BLaER1 (cell line): ENCODE data around the gene PHTF2.
A peak's percentile ranks its signal among the peaks of the same experiment; 100 is the strongest.

Experiments used
- H3K27ac ChIP-seq: shearing (Covaris generic); formaldehyde crosslinking; 2 replicates; pipeline ENCODE4 v1.8.1; 2022
- H3K27me3 ChIP-seq: shearing (Covaris generic); formaldehyde crosslinking; 2 replicates; pipeline ENCODE4 v1.8.1; 2022
- H3K36me3 ChIP-seq: shearing (Covaris generic); formaldehyde crosslinking; 2 replicates; pipeline ENCODE4 v1.8.1; 2022
- H3K4me1 ChIP-seq: shearing (Covaris generic); formaldehyde crosslinking; 2 replicates; pipeline ENCODE4 v1.8.1; 2022
- H3K4me2 ChIP-seq: shearing (Covaris generic); formaldehyde crosslinking; 2 replicates; pipeline ENCODE4 v1.8.1; 2022
- H3K4me3 ChIP-seq: shearing (Covaris generic); formaldehyde crosslinking; 2 replicates; pipeline ENCODE4 v1.8.1; 2022
- H3K9ac ChIP-seq: shearing (Covaris generic); formaldehyde crosslinking; 2 replicates; pipeline ENCODE4 v1.8.1; 2022
- H3K9me3 ChIP-seq: shearing (Covaris generic); formaldehyde crosslinking; 2 replicates; pipeline ENCODE4 v1.8.1; 2022
- H4K20me1 ChIP-seq: shearing (Covaris generic); formaldehyde crosslinking; 2 replicates; pipeline ENCODE4 v1.8.1; 2022
- Cebpa-rat ChIP-seq: shearing (Covaris generic); IDR thresholded peaks from 2 replicates; pipeline ENCODE4 v1.8.1; 2022

PHTF2 gene

GRCh38 chr7:77887567-77887966 is 89.0 kb downstream of the PHTF2 start:
- Histone ChIP-seq H3K36me3 (no peaks in the 10 kb centered on the region), H3K9ac (no peak overlapping the region)

GRCh38 chr7:77888998-77889397 is 90.4 kb downstream of the PHTF2 start:
- H3K27ac ChIP-seq: no peak overlapping the region
- H3K27me3 ChIP-seq: no peaks in the 10 kb centered on the region
- no peak overlapping the region for H3K4me2 ChIP-seq
- no peaks in the 10 kb centered on the region for H3K4me1 ChIP-seq
- no peaks in the 10 kb centered on the region for H3K9me3 ChIP-seq
- no peak for TF ChIP-seq Cebpa-rat
- H4K20me1 ChIP-seq: no peaks in the 10 kb centered on the region
- H3K36me3 ChIP-seq: no peaks in the 10 kb centered on the region
- no peak overlapping the region for H3K4me3 ChIP-seq
- no peak overlapping the region for H3K9ac ChIP-seq

More at GRCh38 chr7:77887567-77887966, 89.0 kb downstream of the PHTF2 start:
- Histone ChIP-seq H4K20me1 (no peaks in the 10 kb centered on the region), H3K27ac (no peak overlapping the region), H3K9me3 (no peaks in the 10 kb centered on the region), H3K27me3 (no peaks in the 10 kb centered on the region), H3K4me2 (no peak overlapping the region), H3K4me3 (no peak overlapping the region), H3K4me1 (no peaks in the 10 kb centered on the region)
- TF ChIP-seq Cebpa-rat: no peak

GRCh38 chr7:77893813-77894212 is 95.2 kb downstream of the PHTF2 start:
- Histone ChIP-seq H3K36me3 (no peaks in the 10 kb centered on the region), H3K9ac (no peak overlapping the region), H3K27ac (no peak overlapping the region), H3K4me2 (no peak overlapping the region), H4K20me1 (no peaks in the 10 kb centered on the region), H3K27me3 (no peaks in the 10 kb centered on the region), H3K4me3 (no peak overlapping the region), H3K4me1 (no peaks in the 10 kb centered on the region), H3K9me3 (no peaks in the 10 kb centered on the region)
- TF ChIP-seq Cebpa-rat: no peak

- no peaks in the 10 kb centered on the region for H3K4me1 ChIP-seq
- no peak overlapping the region for H3K4me3 ChIP-seq
- no peaks in the 10 kb centered on the region for H3K9me3 ChIP-seq
- H3K27ac ChIP-seq: no peak overlapping the region
- no peaks in the 10 kb centered on the region for H3K27me3 ChIP-seq
- H3K9ac ChIP-seq: no peak overlapping the region
- H3K4me2 ChIP-seq: no peak overlapping the region
- no peaks in the 10 kb centered on the region for H4K20me1 ChIP-seq
- no peak for TF ChIP-seq Cebpa-rat
- H3K36me3 ChIP-seq: no peaks in the 10 kb centered on the region
These were observed 96.1 kb downstream of the PHTF2 start for GRCh38 chr7:77894574-77895091.

- no peak overlapping the region for H3K4me2 ChIP-seq
- peak; percentile 42; the same call in 1 of the 2 replicates for TF ChIP-seq Cebpa-rat
- no peak overlapping the region for H3K4me3 ChIP-seq
- peaks cover 2% of the 10 kb centered on the region; the same call in 1 of the 2 replicates for H3K36me3 ChIP-seq
- H3K27ac ChIP-seq: no peak overlapping the region
- H4K20me1 ChIP-seq: no peaks in the 10 kb centered on the region
- no peaks in the 10 kb centered on the region for H3K9me3 ChIP-seq
- no peak overlapping the region for H3K9ac ChIP-seq
- no peaks in the 10 kb centered on the region for H3K27me3 ChIP-seq
- no peaks in the 10 kb centered on the region for H3K4me1 ChIP-seq
These were observed 97.3 kb downstream of the PHTF2 start for GRCh38 chr7:77895905-77896304.

- Histone ChIP-seq H4K20me1 (no peaks in the 10 kb centered on the region), H3K4me3 (no peak overlapping the region), H3K27ac (no peak overlapping the region), H3K27me3 (no peaks in the 10 kb centered on the region), H3K9ac (no peak overlapping the region), H3K9me3 (no peaks in the 10 kb centered on the region), H3K4me2 (no peak overlapping the region), H3K36me3 (peaks cover 5% of the 10 kb centered on the region; the same call in 1 of the 2 replicates), H3K4me1 (no peaks in the 10 kb centered on the region)
- no peak for TF ChIP-seq Cebpa-rat
These were observed 98.5 kb downstream of the PHTF2 start for GRCh38 chr7:77897004-77897547.

- Histone ChIP-seq H4K20me1 (no peaks in the 10 kb centered on the region), H3K4me2 (no peak overlapping the region), H3K4me3 (no peak overlapping the region), H3K27ac (no peak overlapping the region), H3K9me3 (no peaks in the 10 kb centered on the region), H3K27me3 (no peaks in the 10 kb centered on the region), H3K36me3 (peaks cover 5% of the 10 kb centered on the region; the same call in 1 of the 2 replicates), H3K9ac (no peak overlapping the region), H3K4me1 (no peaks in the 10 kb centered on the region)
- TF ChIP-seq Cebpa-rat: no peak
These were observed 100.9 kb downstream of the PHTF2 start for GRCh38 chr7:77899516-77899915.

- Histone ChIP-seq H3K9me3 (no peaks in the 10 kb centered on the region), H3K36me3 (peaks cover 5% of the 10 kb centered on the region; the same call in 1 of the 2 replicates), H3K4me2 (no peak overlapping the region), H3K4me3 (no peak overlapping the region), H3K27ac (no peak overlapping the region), H3K27me3 (no peaks in the 10 kb centered on the region), H4K20me1 (no peaks in the 10 kb centered on the region), H3K4me1 (peaks cover 21% of the 10 kb centered on the region), H3K9ac (no peak overlapping the region)
- TF ChIP-seq Cebpa-rat: no peak
These were observed 105.0 kb downstream of the PHTF2 start for GRCh38 chr7:77903597-77903996.

- Histone ChIP-seq H4K20me1 (no peaks in the 10 kb centered on the region), H3K4me2 (no peak overlapping the region), H3K36me3 (peaks cover 6% of the 10 kb centered on the region; the same call in 1 of the 2 replicates)
These were observed 105.7 kb downstream of the PHTF2 start for GRCh38 chr7:77904252-77904651.

GRCh38 chr7:77907281-77907680 is 108.7 kb downstream of the PHTF2 start:
- Histone ChIP-seq H3K9me3 (no peaks in the 10 kb centered on the region), H4K20me1 (no peaks in the 10 kb centered on the region), H3K27me3 (no peaks in the 10 kb centered on the region), H3K36me3 (peaks cover 8% of the 10 kb centered on the region; the same call in 1 of the 2 replicates), H3K4me1 (peaks cover 21% of the 10 kb centered on the region), H3K27ac (no peak overlapping the region), H3K4me3 (no peak overlapping the region), H3K4me2 (peak overlapping the region; percentile 68), H3K9ac (no peak overlapping the region)
- TF ChIP-seq Cebpa-rat: no peak

More at GRCh38 chr7:77904252-77904651, 105.7 kb downstream of the PHTF2 start:
- TF ChIP-seq Cebpa-rat: no peak
- H3K9me3 ChIP-seq: no peaks in the 10 kb centered on the region
- H3K27me3 ChIP-seq: no peaks in the 10 kb centered on the region
- peaks cover 21% of the 10 kb centered on the region for H3K4me1 ChIP-seq
- no peak overlapping the region for H3K27ac ChIP-seq
- H3K4me3 ChIP-seq: no peak overlapping the region
- H3K9ac ChIP-seq: no peak overlapping the region
